IMR-90 (cell line): Measurements from ENCODE around the gene DVL2. TPM values are rescaled to one million over a fixed set of nuclear protein-coding genes. Genes with fewer than 3 reads are reported as not detected.

Source experiments
- ATAC-seq: fragments of 200-7000 bp; cut with Tn5 transposase; 2 replicates; pipeline ENCODE4 v1.9.1; 2020; ENCODE audit warnings: low read depth, mild to moderate bottlenecking, moderate library complexity
- BruUV-seq: library from RNA; stranded (reverse); fragments of 400-500 nt; replicated peaks from 2 replicates; lab custom pipeline; 2021; lab: Mats Ljungman, UMichigan
- CTCF ChIA-PET: fragments of 300-600 bp; formaldehyde crosslinking; extraction: SDS; loops from one replicate; lab custom pipeline; 2021; ENCODE audit warnings: antibody characterized with exemption; lab: Yijun Ruan, JAX
- POLR2A ChIA-PET: fragments of 300-600 bp; sonication (Branson Sonifier 250); formaldehyde crosslinking; loops from one replicate; lab custom pipeline; 2022; ENCODE audit warnings: antibody characterized with exemption; ENCODE audit not compliant: unreplicated experiment; lab: Charles Lee
- DNase-seq: peaks from one replicate; pipeline ENCODE4 v3.0.0; 2013
- H2AFZ ChIP-seq: replicated peaks from 2 replicates; pipeline ENCODE3; 2013; ENCODE audit warnings: low read length, mild to moderate bottlenecking; ENCODE audit not compliant: poor library complexity
- H2AK5ac ChIP-seq: 2 replicates; pipeline ENCODE4 v1.6.1; 2013; ENCODE audit warnings: low read depth, low read length, inconsistent platforms
- H2AK9ac ChIP-seq: replicated peaks from 2 replicates; pipeline ENCODE3; 2013; ENCODE audit warnings: mild to moderate bottlenecking, low read depth, low read length, moderate library complexity; ENCODE audit not compliant: poor library complexity
- H2BK120ac ChIP-seq: 2 replicates; pipeline ENCODE4 v1.6.1; 2013; ENCODE audit warnings: low read depth, low read length, inconsistent platforms
- H2BK15ac ChIP-seq: 3 replicates; pipeline ENCODE4 v1.6.1; 2013; ENCODE audit warnings: low read depth, low read length, inconsistent platforms
- H2BK20ac ChIP-seq: 2 replicates; pipeline ENCODE4 v1.6.1; 2013; ENCODE audit warnings: low read depth, mild to moderate bottlenecking, inconsistent platforms, low read length, moderate library complexity
- H2BK5ac ChIP-seq: 2 replicates; pipeline ENCODE4 v1.6.1; 2013; ENCODE audit warnings: mild to moderate bottlenecking, low read depth, low read length, inconsistent platforms; ENCODE audit not compliant: poor library complexity, severe bottlenecking
- H3K14ac ChIP-seq: replicated peaks from 2 replicates; pipeline ENCODE4 v1.6.1; 2013; ENCODE audit warnings: low read depth, low read length, inconsistent platforms
- H3K18ac ChIP-seq: 2 replicates; pipeline ENCODE4 v1.6.1; 2013; ENCODE audit warnings: low read depth, low read length, control low read depth
- H3K23ac ChIP-seq: 2 replicates; pipeline ENCODE4 v1.6.1; 2013; ENCODE audit warnings: low read depth, low read length, inconsistent platforms
- H3K27ac ChIP-seq: 2 replicates; pipeline ENCODE4 v1.5.1; 2013; ENCODE audit warnings: mild to moderate bottlenecking, control low read depth, low read length; ENCODE audit not compliant: insufficient read depth
- H3K27me3 ChIP-seq: 2 replicates; pipeline ENCODE4 v1.6.1; 2013; ENCODE audit warnings: low read length; ENCODE audit not compliant: control insufficient read depth, insufficient read depth
- H3K36me3 ChIP-seq: 2 replicates; pipeline ENCODE4 v1.6.1; 2013; ENCODE audit warnings: low read length, mixed read lengths; ENCODE audit not compliant: control insufficient read depth, insufficient read depth
- H3K4ac ChIP-seq: 2 replicates; pipeline ENCODE4 v1.6.1; 2013; ENCODE audit warnings: low read depth, low read length, inconsistent platforms
- H3K4me1 ChIP-seq: 2 replicates; pipeline ENCODE4 v1.6.1; 2013; ENCODE audit warnings: low read length, mixed read lengths; ENCODE audit not compliant: control insufficient read depth, insufficient read depth
- H3K4me2 ChIP-seq: 2 replicates; pipeline ENCODE4 v1.6.1; 2013; ENCODE audit warnings: low read depth, mild to moderate bottlenecking, control low read depth, low read length, moderate library complexity
- H3K4me3 ChIP-seq: 2 replicates; pipeline ENCODE4 v1.5.1; 2013; ENCODE audit warnings: low read depth, mild to moderate bottlenecking, control low read depth, low read length, moderate library complexity; ENCODE audit not compliant: insufficient read depth
- H3K56ac ChIP-seq: 2 replicates; pipeline ENCODE4 v1.6.1; 2013; ENCODE audit warnings: low read length, inconsistent platforms; ENCODE audit not compliant: insufficient read depth; ENCODE audit errors: extremely low read depth
- H3K79me1 ChIP-seq, 2 experiments: 2 replicates each; pipeline ENCODE4 v1.6.1; 2013; ENCODE audit warnings: low read length in 2 of 2, inconsistent platforms in 1 of 2, low read depth in 1 of 2
- H3K9ac ChIP-seq: 2 replicates; pipeline ENCODE4 v1.6.1; 2013; ENCODE audit warnings: low read depth, low read length, control low read depth
- H3K9me1 ChIP-seq: 2 replicates; pipeline ENCODE4 v1.6.1; 2013; ENCODE audit warnings: low read length, inconsistent platforms; ENCODE audit not compliant: insufficient read depth
- H3K9me3 ChIP-seq: 2 replicates; pipeline ENCODE4 v1.6.1; 2013; ENCODE audit warnings: low read length; ENCODE audit not compliant: control insufficient read depth, insufficient read depth
- H4K20me1 ChIP-seq: 2 replicates; pipeline ENCODE4 v1.6.1; 2013; ENCODE audit warnings: low read length, inconsistent platforms; ENCODE audit not compliant: insufficient read depth
- H4K5ac ChIP-seq: 2 replicates; pipeline ENCODE4 v1.6.1; 2013; ENCODE audit warnings: mild to moderate bottlenecking, low read depth, low read length, control low read depth
- H4K8ac ChIP-seq, 2 experiments: 2 replicates each; pipeline ENCODE4 v1.6.1; 2013; ENCODE audit warnings: low read depth in 2 of 2, low read length in 2 of 2, control low read depth in 1 of 2, inconsistent platforms in 1 of 2
- H4K91ac ChIP-seq: 2 replicates; pipeline ENCODE4 v1.6.1; 2013; ENCODE audit warnings: low read depth, low read length, inconsistent platforms; ENCODE audit not compliant: insufficient read depth
- USF2 ChIP-seq: fragments of 150-350 bp; IDR thresholded peaks from 2 replicates; pipeline ENCODE4 v1.6.1; 2017; ENCODE audit warnings: mild to moderate bottlenecking, antibody characterized with exemption, low read length, low read depth
- WGBS, 2 experiments: methylation state at CpG; one replicate each; pipeline versions ENCODE4 v1.1.5 to v1.1.7; 2013; ENCODE audit warnings: missing lambda C conversion rate in 2 of 2; ENCODE audit not compliant: insufficient read length in 1 of 2; ENCODE audit errors: extremely low coverage in 2 of 2; 5-methylcytosine and 5-hydroxymethylcytosine counted together
- dilution Hi-C: fragments of 300-500 bp; cut with HindIII; formaldehyde crosslinking; loops from one replicate; pipeline ENCODE4 v1.14.3; 2018; ENCODE audit warnings: low sequenced_read_pairs; ENCODE audit not compliant: unreplicated experiment
- in situ Hi-C: fragments of 300-500 bp; cut with MboI; formaldehyde crosslinking; loops from 3 replicates; pipeline ENCODE4 v1.14.3; 2019; ENCODE audit warnings: low sequenced_read_pairs, inconsistent platforms, mixed read lengths
- intact Hi-C: fragments of 100-400 bp; cut with micrococcal nuclease; formaldehyde crosslinking; loops from 2 replicates; pipeline ENCODE4 v1.10.0; 2022
- polyA plus RNA-seq, 3 experiments: library from polyadenylated mRNA; depleted of rRNA; stranded (reverse); fragments of >200 nt; gene quantifications; 2 replicates each; pipeline ENCODE4 v1.2.3, GENCODE V29; 2012; ENCODE audit warnings: low replicate concordance in 1 of 3
- total RNA-seq: library from RNA; depleted of rRNA; stranded (reverse); fragments of >200 nt; gene quantifications from 2 replicates; pipeline ENCODE4 v1.2.3, GENCODE V29; 2012

DVL2 gene
- total and polyA plus RNA-seq, 2 of the 4 experiments (the other 2 are of a cell fraction), result 11.8 to 21.3 TPM

GRCh38 chr17:7222093-7222971 is 12.0 kb downstream of the DVL2 start:
- Histone ChIP-seq H3K27me3 (no peaks in the 10 kb centered on the region), H2AK5ac (no peak overlapping the region; the same call in 1 of the 2 replicates), H3K9me3 (no peaks in the 10 kb centered on the region), H4K91ac (no peak overlapping the region), H2AFZ (no peak overlapping the region), H3K4ac (no peak overlapping the region), H3K56ac (no peak overlapping the region), H4K5ac (no peak overlapping the region), H3K18ac (no peak overlapping the region), H2BK20ac (no peak overlapping the region), H4K8ac (peak overlapping the region in 1 of 2 experiments; percentile 14; a peak in 1 of 4 replicates), H3K4me3 (no peak overlapping the region), H3K79me1 (peaks cover 8 to 75% of the 10 kb centered on the region in 2 experiments), H3K27ac (no peak overlapping the region), H2BK5ac (no peak overlapping the region), H3K9ac (no peak overlapping the region), H3K4me2 (no peak overlapping the region), H3K14ac (no peak overlapping the region), H3K4me1 (peaks cover 14% of the 10 kb centered on the region), H2BK120ac (no peak overlapping the region), H3K9me1 (peaks cover 13% of the 10 kb centered on the region; the same call in 1 of the 2 replicates), H2BK15ac (no peak overlapping the region), H3K23ac (0 out of 2 replicates have a peak overlapping the region, but pooled peaks have one; percentile 33), H4K20me1 (peaks cover 32% of the 10 kb centered on the region), H3K36me3 (peaks cover 61% of the 10 kb centered on the region), H2AK9ac (peak overlapping the region; percentile 52)
- intact Hi-C loops (no loop called here), in situ Hi-C loops (no loop called here), dilution Hi-C loops (no loop called here)
- ChIA-PET CTCF (no interaction called here), POLR2A (interaction anchor here (1.5 kb wide), 1 partner anchor 12 kb away, joined by 4 read pairs; the partner anchor contains the start of gene DVL2)
- WGBS, 2 experiments, result 90% methylated on average over 3 of the region's 15 CpGs; no CpG with 5 or more reads in 1 of the 2 experiments
- no peak for TF ChIP-seq USF2
- no peak for ATAC-seq
- no peak for DNase-seq
- BruUV-seq, result no TSS peak
